HCT116 (cell line): Measurements from ENCODE around the gene ABTB1. TPM values are rescaled to one million over a fixed set of nuclear protein-coding genes. Genes with fewer than 3 reads are reported as not detected.

ENCODE experiments used
- ATAC-seq: fragments of 200-7000 bp; cut with Tn5 transposase; 2 replicates; pipeline ENCODE4 v1.9.1; 2020; ENCODE audit warnings: mild to moderate bottlenecking, moderate library complexity
- BruUV-seq: library from RNA; stranded (reverse); fragments of 400-500 nt; replicated peaks from 2 replicates; lab custom pipeline; 2021; lab: Mats Ljungman, UMichigan
- CTCF ChIA-PET: fragments of 300-600 bp; sonication (Branson Sonifier 250); formaldehyde crosslinking; loops from one replicate; lab custom pipeline; 2021; ENCODE audit warnings: antibody characterized with exemption; lab: Charles Lee
- POLR2A ChIA-PET: fragments of 300-600, 350-600 bp; sonication (Branson Sonifier 250); formaldehyde crosslinking; loops from one replicate; lab custom pipeline; 2021; ENCODE audit warnings: antibody characterized with exemption; lab: Charles Lee
- RAD21 ChIA-PET, 2 experiments: fragments of 300-600 bp; sonication (Branson Sonifier 250); formaldehyde crosslinking; loops; one replicate each; lab custom pipeline; 2023; ENCODE audit warnings: low total read pairs in 2 of 2; ENCODE audit not compliant: uncharacterized antibody in 2 of 2, unreplicated experiment in 2 of 2, low non-redundant PET in 1 of 2; lab: Charles Lee
- DNase-seq: peaks from one replicate; pipeline ENCODE4 v3.0.0-alpha.2; 2010; ENCODE audit warnings: low read depth, low spot score
- H2AFZ ChIP-seq: fragments of 200-600 bp; shearing (Covaris generic), sonication (generic); 2 replicates; pipeline ENCODE4 v1.6.1; 2017; ENCODE audit warnings: low read depth, mixed run types, mixed read lengths, antibody characterized with exemption, low read length; ENCODE audit not compliant: poor library complexity, severe bottlenecking
- H3K27ac ChIP-seq: 2 replicates; pipeline ENCODE4 v1.5.1; 2012; ENCODE audit warnings: low read depth, low read length
- H3K27me3 ChIP-seq: fragments of 200-600 bp; sonication (generic); 2 replicates; pipeline ENCODE4 v1.6.1; 2016; ENCODE audit warnings: mixed run types, low read length, mixed read lengths; ENCODE audit not compliant: insufficient read depth
- H3K36me3 ChIP-seq, 2 experiments: fragments of 200-500 bp in 1 of 2; fragments of 200-600 bp in 1 of 2; sonication (Bioruptor generic) in 1 of 2; sonication (generic) in 1 of 2; 2 replicates each; pipeline versions ENCODE4 v1.5.1 to v1.6.1; 2014 to 2016; ENCODE audit warnings: low read length in 2 of 2, inconsistent platforms in 1 of 2, mixed read lengths in 1 of 2, mixed run types in 1 of 2; ENCODE audit not compliant: insufficient read depth in 2 of 2, control insufficient read depth in 1 of 2
- H3K4me1 ChIP-seq, 2 experiments: fragments of 200-600 bp in 1 of 2; sonication (generic) in 1 of 2; 2 replicates each; pipeline versions ENCODE4 v1.5.1 to v1.6.1; 2012 to 2017; ENCODE audit warnings: low read length in 2 of 2, inconsistent platforms in 1 of 2, mild to moderate bottlenecking in 1 of 2, mixed read lengths in 1 of 2, mixed run types in 1 of 2, moderate library complexity in 1 of 2; ENCODE audit not compliant: insufficient read depth in 2 of 2, control insufficient read depth in 1 of 2
- H3K4me2 ChIP-seq: fragments of 200-600 bp; sonication (generic); 2 replicates; pipeline ENCODE4 v1.6.1; 2017; ENCODE audit warnings: mixed run types, low read length, mixed read lengths
- H3K4me3 ChIP-seq, 2 experiments: fragments of 200-600 bp in 1 of 2; sonication (generic) in 1 of 2; replicated peaks in 1 of 2; 2 replicates each; pipeline ENCODE4 v1.5.1; 2011 to 2016; ENCODE audit warnings: low read length in 2 of 2, control low read depth in 1 of 2, low read depth in 1 of 2, mild to moderate bottlenecking in 1 of 2, mixed read lengths in 1 of 2, mixed run types in 1 of 2
- H3K79me2 ChIP-seq: fragments of 200-600 bp; sonication (generic); 2 replicates; pipeline ENCODE4 v1.6.1; 2017; ENCODE audit warnings: mild to moderate bottlenecking, mixed run types, low read length, moderate library complexity, mixed read lengths; ENCODE audit not compliant: insufficient read depth
- H3K9ac ChIP-seq: fragments of 200-600 bp; sonication (generic); 2 replicates; pipeline ENCODE4 v1.6.1; 2016; ENCODE audit warnings: low read length, mixed read lengths
- H3K9me2 ChIP-seq: fragments of 200-600 bp; sonication (generic), shearing (Covaris generic); 2 replicates; pipeline ENCODE4 v1.6.1; 2017; ENCODE audit warnings: mixed run types, mild to moderate bottlenecking, moderate library complexity; ENCODE audit not compliant: insufficient read depth
- H3K9me3 ChIP-seq, 2 experiments: fragments of 200-500 bp in 1 of 2; fragments of 200-600 bp in 1 of 2; sonication (Bioruptor generic) in 1 of 2; sonication (generic) in 1 of 2; 2 replicates each; pipeline ENCODE4 v1.6.1; 2014 to 2017; ENCODE audit warnings: low read length in 2 of 2, mixed read lengths in 2 of 2, inconsistent platforms in 1 of 2, low read depth in 1 of 2, mild to moderate bottlenecking in 1 of 2, mixed run types in 1 of 2, moderate library complexity in 1 of 2; ENCODE audit not compliant: control insufficient read depth in 1 of 2, insufficient read depth in 1 of 2
- H4K20me1 ChIP-seq: fragments of 200-600 bp; sonication (generic), shearing (Covaris generic); 2 replicates; pipeline ENCODE4 v1.6.1; 2017; ENCODE audit warnings: mixed run types, mild to moderate bottlenecking, moderate library complexity; ENCODE audit not compliant: insufficient read depth
- ATF3 ChIP-seq: IDR thresholded peaks from 2 replicates; pipeline ENCODE4 v1.6.1; 2012
- CBX3 ChIP-seq: IDR thresholded peaks from 2 replicates; pipeline ENCODE4 v1.6.1; 2012; ENCODE audit warnings: low read depth
- CEBPB ChIP-seq: IDR thresholded peaks from 2 replicates; pipeline ENCODE4 v1.6.1; 2012; ENCODE audit warnings: low read depth
- CTCF ChIP-seq, 3 experiments: fragments of 200-600 bp in 1 of 3; sonication (generic) in 1 of 3; IDR thresholded peaks in 2 of 3; conservative IDR thresholded peaks in 1 of 3; 2 replicates each; pipeline ENCODE4 v1.5.1; 2012 to 2017; ENCODE audit warnings: low read depth in 2 of 3, low read length in 2 of 3, antibody characterized with exemption in 1 of 3, borderline replicate concordance in 1 of 3, control low read depth in 1 of 3, mild to moderate bottlenecking in 1 of 3, mixed read lengths in 1 of 3, mixed run types in 1 of 3, moderate library complexity in 1 of 3; ENCODE audit not compliant: insufficient read depth in 1 of 3
- ELF1 ChIP-seq: IDR thresholded peaks from 2 replicates; pipeline ENCODE4 v1.6.1; 2012; ENCODE audit warnings: low read depth, borderline replicate concordance
- EZH2 ChIP-seq: fragments of 200-600 bp; sonication (generic); IDR thresholded peaks from 2 replicates; pipeline ENCODE4 v1.6.1; 2017; ENCODE audit warnings: antibody characterized with exemption, mixed run types
- EZH2phosphoT487 ChIP-seq: fragments of 200-600 bp; IDR thresholded peaks from 2 replicates; pipeline ENCODE4 v1.6.1; 2018; ENCODE audit warnings: antibody characterized with exemption, borderline replicate concordance
- JUND ChIP-seq: IDR thresholded peaks from 2 replicates; pipeline ENCODE4 v1.6.1; 2012
- POLR2A ChIP-seq: IDR thresholded peaks from 2 replicates; pipeline ENCODE4 v1.7.0; 2011; ENCODE audit warnings: borderline replicate concordance; ENCODE audit not compliant: insufficient read depth, insufficient read length; ENCODE audit errors: extremely low read depth
- RAD21 ChIP-seq: IDR thresholded peaks from 2 replicates; pipeline ENCODE4 v1.6.1; 2012; ENCODE audit warnings: low read depth, mild to moderate bottlenecking
- SP1 ChIP-seq: IDR thresholded peaks from 2 replicates; pipeline ENCODE4 v1.6.1; 2012; ENCODE audit warnings: low read depth
- TCF7L2 ChIP-seq: IDR thresholded peaks from 2 replicates; pipeline ENCODE4 v1.7.0; 2011; ENCODE audit warnings: borderline replicate concordance, inconsistent platforms; ENCODE audit not compliant: insufficient read depth, insufficient read length; ENCODE audit errors: extremely low read depth
- YY1 ChIP-seq: IDR thresholded peaks from 2 replicates; pipeline ENCODE4 v1.6.1; 2011; ENCODE audit warnings: low read length, low read depth, moderate library complexity, mild to moderate bottlenecking; ENCODE audit not compliant: insufficient replicate concordance; ENCODE audit errors: extremely low read depth
- ZFX ChIP-seq: fragments of 450-650 bp; IDR thresholded peaks from 2 replicates; pipeline ENCODE4 v1.6.1; 2017
- intact Hi-C: fragments of 100-400 bp; cut with micrococcal nuclease; formaldehyde crosslinking; loops from 2 replicates; pipeline ENCODE4 v1.10.0; 2022
- total RNA-seq: library from RNA; stranded (reverse); gene quantifications from one replicate; pipeline ENCODE4 v1.2.1, GENCODE V29; 2021; ENCODE audit not compliant: unreplicated experiment
- TF ChIP-seq, protein P1 (sequence below): IDR thresholded peaks from 2 replicates; pipeline ENCODE4 v1.6.1; 2011; ENCODE audit warnings: mild to moderate bottlenecking, low read length, moderate library complexity; ENCODE audit not compliant: insufficient replicate concordance; ENCODE audit errors: extremely low read depth
- TF ChIP-seq, protein P2 (sequence below): IDR thresholded peaks from 2 replicates; pipeline ENCODE4 v1.6.1; 2012

The ABTB1 gene
- total RNA-seq, 1 experiment from 2014 or later, result 19.4 TPM

- ATAC-seq (peak; percentile 95), DNase-seq (peak; percentile 43)
- no peak overlapping the region for H3K4me3 ChIP-seq
- ChIA-PET CTCF (interaction anchor here (0.6 to 2.2 kb wide), 10 partner anchors 8 to 443 kb away, joined by 3 to 11 read pairs (median 4); partner anchors contain the start of gene MGLL), POLR2A (no interaction called here), RAD21 (interaction anchor here in 1 of 2 experiments (1.2 kb wide), 1 partner anchor 269 kb away, joined by 3 read pairs; no protein-coding TSS in a partner anchor)
- no peaks in the 10 kb centered on the region for H3K9me2 ChIP-seq
- H3K9me3 ChIP-seq, result no peaks in the 10 kb centered on the region
- no TSS peak for BruUV-seq
- peaks cover 13 to 36% of the 10 kb centered on the region in 2 experiments for H3K4me1 ChIP-seq
- no peaks in the 10 kb centered on the region for H3K36me3 ChIP-seq
- H2AFZ ChIP-seq, result no peak overlapping the region
- no peaks in the 10 kb centered on the region for H4K20me1 ChIP-seq
- peak overlapping the region; percentile 30 for H3K27ac ChIP-seq
- TF ChIP-seq ATF3, result no peak
- TF ChIP-seq POLR2A, result no peak
- TF ChIP-seq RAD21, result peak; percentile 90
- no peak for TF ChIP-seq ELF1
- no peak for TF ChIP-seq CBX3
- no peak for TF ChIP-seq EZH2phosphoT487
- TF ChIP-seq, protein P1, sequence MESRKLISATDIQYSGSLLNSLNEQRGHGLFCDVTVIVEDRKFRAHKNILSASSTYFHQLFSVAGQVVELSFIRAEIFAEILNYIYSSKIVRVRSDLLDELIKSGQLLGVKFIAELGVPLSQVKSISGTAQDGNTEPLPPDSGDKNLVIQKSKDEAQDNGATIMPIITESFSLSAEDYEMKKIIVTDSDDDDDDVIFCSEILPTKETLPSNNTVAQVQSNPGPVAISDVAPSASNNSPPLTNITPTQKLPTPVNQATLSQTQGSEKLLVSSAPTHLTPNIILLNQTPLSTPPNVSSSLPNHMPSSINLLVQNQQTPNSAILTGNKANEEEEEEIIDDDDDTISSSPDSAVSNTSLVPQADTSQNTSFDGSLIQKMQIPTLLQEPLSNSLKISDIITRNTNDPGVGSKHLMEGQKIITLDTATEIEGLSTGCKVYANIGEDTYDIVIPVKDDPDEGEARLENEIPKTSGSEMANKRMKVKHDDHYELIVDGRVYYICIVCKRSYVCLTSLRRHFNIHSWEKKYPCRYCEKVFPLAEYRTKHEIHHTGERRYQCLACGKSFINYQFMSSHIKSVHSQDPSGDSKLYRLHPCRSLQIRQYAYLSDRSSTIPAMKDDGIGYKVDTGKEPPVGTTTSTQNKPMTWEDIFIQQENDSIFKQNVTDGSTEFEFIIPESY, result no peak
- TF ChIP-seq CTCF (IDR thresholded peaks at IDR 0.05 in 2 of 3, conservative IDR thresholded peaks at IDR 0.05 in 1 of 3; ENCODE audit: borderline replicate concordance in 1 of 3, insufficient read depth in 1 of 3, low read depth in 2 of 3, low read length in 2 of 3), result peak; percentile 70 to 84 (median 84)
- TF ChIP-seq CEBPB, result no peak
- no peak for TF ChIP-seq SP1
- no peak for TF ChIP-seq TCF7L2
- TF ChIP-seq, protein P2, sequence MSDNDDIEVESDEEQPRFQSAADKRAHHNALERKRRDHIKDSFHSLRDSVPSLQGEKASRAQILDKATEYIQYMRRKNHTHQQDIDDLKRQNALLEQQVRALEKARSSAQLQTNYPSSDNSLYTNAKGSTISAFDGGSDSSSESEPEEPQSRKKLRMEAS, result no peak
- peak; percentile 77; the same call in 1 of the 2 replicates for TF ChIP-seq ZFX
- TF ChIP-seq YY1, result no peak
- no peak for TF ChIP-seq EZH2
- no peak for TF ChIP-seq JUND
- H3K27me3 ChIP-seq, result no peaks in the 10 kb centered on the region
- no peaks in the 10 kb centered on the region for H3K79me2 ChIP-seq
- H3K4me2 ChIP-seq, result peak overlapping the region; percentile 64
- H3K9ac ChIP-seq, result peak overlapping the region; percentile 49
- intact Hi-C loops, result loop anchor here (1.0 to 2.0 kb wide), 3 partner anchors 140 to 442 kb away; no protein-coding TSS in a partner anchor
These were observed 18.2 kb downstream of the ABTB1 start for GRCh38 chr3:127690823-127691452.
